Lower leg skin (tissue), 4 donors: ENCODE data around the gene PCBP2. TPM values are rescaled to one million over a fixed set of nuclear protein-coding genes. Genes with fewer than 3 reads are reported as not detected.

Source experiments
- DNase-seq, 2 donors: peaks; one replicate each; pipeline ENCODE4 v3.0.0-alpha.2; 2019; ENCODE audit warnings: low spot score in 2 of 2
- H3K4me3 ChIP-seq: fragments of 200-600 bp; sonication (generic); 2 replicates; pipeline ENCODE4 v1.5.1; 2017; ENCODE audit warnings: mild to moderate bottlenecking, low read depth; ENCODE audit not compliant: poor library complexity, severe bottlenecking
- CTCF ChIP-seq, 3 donors: fragments of 450-650 bp; IDR thresholded peaks; one replicate each; pipeline ENCODE4 v1.5.1; 2016; ENCODE audit warnings: antibody characterized with exemption in 3 of 3, mild to moderate bottlenecking in 3 of 3, moderate library complexity in 2 of 3
- POLR2A ChIP-seq, 2 donors: fragments of 450-650 bp; IDR thresholded peaks; one replicate each; pipeline ENCODE4 v1.6.1; 2016 to 2017; ENCODE audit warnings: antibody characterized with exemption in 2 of 2, mild to moderate bottlenecking in 1 of 2, moderate library complexity in 1 of 2
- WGBS, 2 donors: methylation state at CpG; one replicate each; pipeline ENCODE4 v1.1.5; 2018; 5-methylcytosine and 5-hydroxymethylcytosine counted together
- intact Hi-C: fragments of 100-400 bp; cut with DNase I; formaldehyde crosslinking; loops from one replicate; pipeline ENCODE4 v1.15.0; 2023; ENCODE audit warnings: low total_unique reads
- total RNA-seq, 4 donors: library from RNA; depleted of rRNA; stranded (reverse); fragments of >200 nt; gene quantifications; one replicate each; pipeline ENCODE4 v1.1.0, GENCODE V29; 2016

The PCBP2 gene
- total RNA-seq, 4 donors from 2014 or later = 343 to 507 (median 389) TPM

GRCh38 chr12:53453953-53454640 lies 2.2 kb downstream of the PCBP2 start:
- no peak overlapping the region for H3K4me3 ChIP-seq
- intact Hi-C loops = no loop called here
- DNase-seq = no peak
- 26 to 27% methylated on average over 6 of the region's 6 CpGs for WGBS, 2 donors
- TF ChIP-seq CTCF (IDR thresholded peaks at IDR 0.05) = no peak
- TF ChIP-seq POLR2A (IDR thresholded peaks at IDR 0.05) = no peak

- no peak for DNase-seq
- 58 to 64% methylated on average over 3 of the region's 3 CpGs for WGBS, 2 donors
- intact Hi-C loops = no loop called here
These were observed 2.8 kb downstream of the PCBP2 start for GRCh38 chr12:53454707-53455106.

GRCh38 chr12:53456654-53457366 lies 4.9 kb downstream of the PCBP2 start:
- intact Hi-C loops = no loop called here
- TF ChIP-seq CTCF (IDR thresholded peaks at IDR 0.05) (no peak), POLR2A (IDR thresholded peaks at IDR 0.05) (no peak)
- 80 to 82% methylated on average over 6 of the region's 6 CpGs for WGBS, 2 donors
- no peak overlapping the region for H3K4me3 ChIP-seq
- no peak for DNase-seq

More at GRCh38 chr12:53454707-53455106, 2.8 kb downstream of the PCBP2 start:
- TF ChIP-seq CTCF (IDR thresholded peaks at IDR 0.05) (no peak), POLR2A (IDR thresholded peaks at IDR 0.05) (no peak)
- no peak overlapping the region for H3K4me3 ChIP-seq

- no peak for TF ChIP-seq POLR2A (IDR thresholded peaks at IDR 0.05)
- TF ChIP-seq CTCF (IDR thresholded peaks at IDR 0.05) = no peak
- intact Hi-C loops = no loop called here
- WGBS, 2 donors = 73 to 77% methylated on average over 4 of the region's 4 CpGs
- no peak for DNase-seq
- H3K4me3 ChIP-seq = no peak overlapping the region
These were observed 7.2 kb downstream of the PCBP2 start for GRCh38 chr12:53459097-53459496.

GRCh38 chr12:53461059-53461458 lies 9.2 kb downstream of the PCBP2 start:
- intact Hi-C loops = loop anchor here (10.0 kb wide), 1 partner anchor 54 kb away; no protein-coding TSS in a partner anchor
- WGBS, 2 donors = 78 to 87% methylated on average over 3 of the region's 3 CpGs
- TF ChIP-seq CTCF (IDR thresholded peaks at IDR 0.05) (no peak), POLR2A (IDR thresholded peaks at IDR 0.05) (no peak)
- H3K4me3 ChIP-seq = no peak overlapping the region
- DNase-seq = no peak
